Measurements from ENCODE around the gene CHRNA1.

CHRNA1 gene

DNA sequence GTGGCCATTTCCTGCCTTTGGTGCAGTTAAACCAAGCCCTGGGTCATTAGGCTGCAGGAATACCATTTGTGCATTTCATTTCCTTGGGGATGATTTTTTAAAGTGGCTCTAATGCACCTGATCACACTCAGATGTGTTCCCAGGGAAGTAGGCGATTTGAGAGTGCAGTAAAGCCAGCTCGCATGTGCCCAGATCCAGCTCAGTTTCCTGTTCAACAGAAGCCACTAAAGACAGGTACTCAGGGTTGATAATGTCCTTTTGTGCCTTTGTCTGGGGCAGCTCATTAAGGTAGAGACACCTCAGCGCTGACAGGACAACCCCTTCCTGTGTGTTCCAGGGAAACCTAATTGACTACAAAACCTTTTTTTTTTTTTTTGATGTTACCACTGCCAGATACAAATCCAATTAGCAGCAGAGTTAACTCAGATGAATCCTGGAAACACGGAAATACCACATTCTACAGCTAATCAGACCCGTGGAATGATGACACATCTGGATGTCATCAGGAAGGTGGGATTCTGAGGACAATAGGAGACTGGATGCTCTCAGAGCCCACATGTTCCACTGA lies 15.2 kb upstream of the CHRNA1 start:
- Histone ChIP-seq H3K9ac (ENCODE audit: low read length) (no peak overlapping the region), H2AFZ (ENCODE audit: low read depth, low read length, severe bottlenecking) (no peak overlapping the region), H3K9me3 (ENCODE audit: insufficient read depth, low read length) (no peaks in the 10 kb centered on the region), H3K27me3 (ENCODE audit: low read length) (no peaks in the 10 kb centered on the region), H3K4me2 (ENCODE audit: low read depth, low read length, poor library complexity, severe bottlenecking) (no peak overlapping the region), H3K9me2 (replicated peaks; ENCODE audit: insufficient read depth, low read length) (no peaks in the 10 kb centered on the region), H3F3A (ENCODE audit: insufficient read depth) (no peaks in the 10 kb centered on the region), H3K27ac (ENCODE audit: low read depth, low read length) (no peak overlapping the region), H4K20me1 (ENCODE audit: low read depth, low read length) (no peaks in the 10 kb centered on the region), H3K79me2 (ENCODE audit: insufficient read depth, low read length) (no peaks in the 10 kb centered on the region), H3K4me3 (ENCODE audit: insufficient read depth, low read length, poor library complexity, severe bottlenecking) (no peak overlapping the region), H3K36me3 (ENCODE audit: low read length) (no peaks in the 10 kb centered on the region)
- TF ChIP-seq, protein P1, sequence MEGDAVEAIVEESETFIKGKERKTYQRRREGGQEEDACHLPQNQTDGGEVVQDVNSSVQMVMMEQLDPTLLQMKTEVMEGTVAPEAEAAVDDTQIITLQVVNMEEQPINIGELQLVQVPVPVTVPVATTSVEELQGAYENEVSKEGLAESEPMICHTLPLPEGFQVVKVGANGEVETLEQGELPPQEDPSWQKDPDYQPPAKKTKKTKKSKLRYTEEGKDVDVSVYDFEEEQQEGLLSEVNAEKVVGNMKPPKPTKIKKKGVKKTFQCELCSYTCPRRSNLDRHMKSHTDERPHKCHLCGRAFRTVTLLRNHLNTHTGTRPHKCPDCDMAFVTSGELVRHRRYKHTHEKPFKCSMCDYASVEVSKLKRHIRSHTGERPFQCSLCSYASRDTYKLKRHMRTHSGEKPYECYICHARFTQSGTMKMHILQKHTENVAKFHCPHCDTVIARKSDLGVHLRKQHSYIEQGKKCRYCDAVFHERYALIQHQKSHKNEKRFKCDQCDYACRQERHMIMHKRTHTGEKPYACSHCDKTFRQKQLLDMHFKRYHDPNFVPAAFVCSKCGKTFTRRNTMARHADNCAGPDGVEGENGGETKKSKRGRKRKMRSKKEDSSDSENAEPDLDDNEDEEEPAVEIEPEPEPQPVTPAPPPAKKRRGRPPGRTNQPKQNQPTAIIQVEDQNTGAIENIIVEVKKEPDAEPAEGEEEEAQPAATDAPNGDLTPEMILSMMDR (IDR thresholded peaks at IDR 0.05; ENCODE audit: insufficient read depth, low read length, poor library complexity, severe bottlenecking) = no peak
- no peak for TF ChIP-seq EZH2phosphoT487 (conservative IDR thresholded peaks at IDR 0.05; ENCODE audit: low read length)

DNA sequence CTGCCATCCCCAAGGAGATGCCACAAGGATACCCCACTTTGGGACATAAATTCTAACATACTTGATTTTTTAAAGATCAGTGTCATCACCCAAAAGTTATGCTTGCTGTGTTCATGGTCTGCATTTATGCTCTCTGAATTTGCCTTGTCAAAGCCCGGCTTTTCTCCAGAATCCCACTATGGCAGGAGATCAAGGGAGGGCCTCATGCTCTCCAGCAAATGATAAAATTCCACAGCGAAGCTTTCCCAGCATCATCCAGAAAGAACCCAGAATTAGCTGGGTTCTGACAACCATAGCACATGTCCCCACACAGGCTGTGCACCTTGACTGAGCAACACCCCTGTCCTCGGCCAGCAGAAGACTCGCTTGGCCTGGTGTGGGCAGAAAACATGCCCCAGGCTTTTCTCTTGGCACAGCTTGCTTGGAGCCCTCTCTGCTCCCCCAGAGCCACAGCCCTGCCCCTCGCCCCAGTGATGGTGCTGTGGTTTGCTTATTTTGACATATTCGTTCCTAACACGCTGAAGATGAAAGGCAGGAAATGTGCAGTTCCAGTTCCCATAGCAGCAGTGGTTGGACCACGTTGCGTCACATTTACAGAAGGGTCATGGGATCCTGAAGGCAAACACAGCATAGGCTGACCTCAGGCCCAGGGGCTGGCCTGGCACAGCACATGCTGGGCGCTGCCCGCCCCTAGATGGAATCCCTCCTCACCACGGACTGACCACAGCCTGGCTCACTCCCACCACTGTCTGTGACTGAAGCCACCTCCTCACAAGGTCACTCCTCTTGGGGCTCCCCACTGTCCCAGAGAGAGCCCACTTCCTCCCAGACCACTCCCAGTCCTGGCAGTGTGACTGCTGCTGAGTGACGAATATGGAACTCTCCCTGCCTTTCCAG lies 14.1 kb upstream of the CHRNA1 start:
- Histone ChIP-seq H3K9me2 (replicated peaks; ENCODE audit: insufficient read depth, low read length) (no peaks in the 10 kb centered on the region), H3K27me3 (ENCODE audit: low read length) (no peaks in the 10 kb centered on the region), H3K9ac (ENCODE audit: low read length) (no peak overlapping the region), H3K4me2 (ENCODE audit: low read depth, low read length, poor library complexity, severe bottlenecking) (no peak overlapping the region), H3K36me3 (ENCODE audit: low read length) (no peaks in the 10 kb centered on the region), H2AFZ (ENCODE audit: low read depth, low read length, severe bottlenecking) (no peak overlapping the region), H4K20me1 (ENCODE audit: low read depth, low read length) (no peaks in the 10 kb centered on the region), H3F3A (ENCODE audit: insufficient read depth) (no peaks in the 10 kb centered on the region), H3K4me3 (ENCODE audit: insufficient read depth, low read length, poor library complexity, severe bottlenecking) (no peak overlapping the region), H3K27ac (ENCODE audit: low read depth, low read length) (no peak overlapping the region), H3K79me2 (ENCODE audit: insufficient read depth, low read length) (no peaks in the 10 kb centered on the region), H3K9me3 (ENCODE audit: insufficient read depth, low read length) (no peaks in the 10 kb centered on the region)
- TF ChIP-seq, protein P1 (IDR thresholded peaks at IDR 0.05; ENCODE audit: insufficient read depth, low read length, poor library complexity, severe bottlenecking) = no peak
- TF ChIP-seq EZH2phosphoT487 (conservative IDR thresholded peaks at IDR 0.05; ENCODE audit: low read length) = no peak

DNA sequence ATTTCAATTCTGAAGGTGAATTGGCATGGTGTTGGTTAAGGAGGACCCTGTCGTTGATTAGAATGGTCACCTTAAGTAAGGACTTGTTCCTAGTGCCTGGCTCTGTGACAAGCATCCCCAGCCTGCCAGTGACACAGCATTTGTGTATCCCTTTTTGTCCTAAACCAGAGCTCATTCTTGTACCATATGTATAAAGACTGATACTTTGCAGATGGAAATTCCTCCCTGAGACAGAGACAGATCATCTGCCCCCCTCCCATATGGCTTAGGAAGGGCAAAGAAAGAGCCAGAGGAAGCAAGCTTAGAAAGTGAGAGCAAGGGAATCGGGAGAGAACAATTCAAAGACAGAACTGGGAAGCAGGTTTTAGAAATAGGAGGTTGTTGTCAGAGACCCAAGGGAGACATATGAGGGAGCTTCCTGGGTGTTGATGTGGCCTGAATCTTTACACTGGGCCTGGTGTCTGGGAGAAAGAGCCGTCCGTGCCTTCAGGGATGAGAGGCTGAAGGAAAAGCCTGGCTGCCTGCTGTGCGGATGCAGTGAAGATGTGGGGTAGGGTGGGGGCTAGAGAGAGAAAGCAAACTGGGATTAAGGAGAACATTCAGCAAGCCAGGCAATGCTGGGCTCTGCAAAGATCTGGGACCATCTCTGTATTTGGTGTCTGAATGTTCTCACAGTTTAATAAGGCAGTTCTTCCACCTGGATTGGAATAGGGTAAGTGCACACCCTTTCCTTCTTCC lies 13.2 kb upstream of the CHRNA1 start:
- H4K20me1 ChIP-seq (ENCODE audit: low read depth, low read length) = no peaks in the 10 kb centered on the region
- no peaks in the 10 kb centered on the region for H3K9me2 ChIP-seq (replicated peaks; ENCODE audit: insufficient read depth, low read length)
- no peak overlapping the region for H3K27ac ChIP-seq (ENCODE audit: low read depth, low read length)
- H3K27me3 ChIP-seq (ENCODE audit: low read length) = no peaks in the 10 kb centered on the region
- no peaks in the 10 kb centered on the region for H3F3A ChIP-seq (ENCODE audit: insufficient read depth)
- H3K79me2 ChIP-seq (ENCODE audit: insufficient read depth, low read length) = no peaks in the 10 kb centered on the region
- no peaks in the 10 kb centered on the region for H3K9me3 ChIP-seq (ENCODE audit: insufficient read depth, low read length)
- H2AFZ ChIP-seq (ENCODE audit: low read depth, low read length, severe bottlenecking) = no peak overlapping the region
- no peak for TF ChIP-seq EZH2phosphoT487 (conservative IDR thresholded peaks at IDR 0.05; ENCODE audit: low read length)
- H3K9ac ChIP-seq (ENCODE audit: low read length) = no peak overlapping the region
- no peak overlapping the region for H3K4me2 ChIP-seq (ENCODE audit: low read depth, low read length, poor library complexity, severe bottlenecking)
- no peaks in the 10 kb centered on the region for H3K36me3 ChIP-seq (ENCODE audit: low read length)
- H3K4me3 ChIP-seq (ENCODE audit: insufficient read depth, low read length, poor library complexity, severe bottlenecking) = no peak overlapping the region

Data from SU-DHL-6 (cell line).